Breast epithelium (tissue), 4 donors: ENCODE results near the gene LPIN3. TPM values are rescaled to one million over a fixed set of nuclear protein-coding genes. Genes with fewer than 3 reads are reported as not detected.

Experiments
- DNase-seq, 2 donors: peaks; one replicate each; pipeline ENCODE4 v3.0.0-alpha.2; 2019; ENCODE audit warnings: low spot score in 2 of 2
- H3K27ac ChIP-seq, 2 donors: fragments of 200-600 bp; sonication (generic) in 1 of 2; one replicate each; pipeline ENCODE4 v1.5.1; 2016 to 2019; ENCODE audit warnings: mild to moderate bottlenecking in 1 of 2
- H3K27me3 ChIP-seq, 2 donors: fragments of 200-600 bp; sonication (generic) in 1 of 2; one replicate each; pipeline versions ENCODE4 v1.5.1 to v1.6.0; 2017 to 2019; ENCODE audit warnings: control low read depth in 1 of 2, mild to moderate bottlenecking in 1 of 2
- H3K36me3 ChIP-seq: fragments of 200-600 bp; one replicate; pipeline ENCODE4 v1.5.1; 2019
- H3K4me1 ChIP-seq, 2 donors: fragments of 200-600 bp; sonication (generic); one replicate each; pipeline ENCODE4 v1.5.1; 2016 to 2019; ENCODE audit warnings: control low read depth in 1 of 2
- H3K4me3 ChIP-seq, 3 donors: fragments of 200-600 bp; sonication (generic); 1 replicate in 2 of 3; 2 replicates in 1 of 3; pipeline ENCODE4 v1.5.1; 2016 to 2019; ENCODE audit warnings: mild to moderate bottlenecking in 3 of 3, moderate library complexity in 2 of 3
- H3K9me3 ChIP-seq, 2 donors: fragments of 200-600 bp; sonication (generic) in 1 of 2; one replicate each; pipeline ENCODE4 v1.5.1; 2016 to 2019; ENCODE audit warnings: control low read depth in 1 of 2
- POLR2A ChIP-seq: fragments of 450-650 bp; IDR thresholded peaks from one replicate; pipeline ENCODE4 v1.6.1; 2016; ENCODE audit warnings: antibody characterized with exemption, mild to moderate bottlenecking, moderate library complexity
- POLR2AphosphoS5 ChIP-seq, 3 donors: sonication (generic); formaldehyde crosslinking; IDR thresholded peaks; one replicate each; pipeline ENCODE4 v1.6.1; 2017; ENCODE audit warnings: antibody characterized with exemption in 3 of 3
- intact Hi-C: fragments of 100-400 bp; cut with DNase I; formaldehyde crosslinking; loops from one replicate; pipeline ENCODE4 v1.15.1; 2023; ENCODE audit warnings: low total_unique reads
- total RNA-seq, 3 donors: library from RNA; depleted of rRNA; stranded (reverse); fragments of >200 nt; gene quantifications; one replicate each; pipeline ENCODE4 v1.1.0, GENCODE V29; 2016
- TF ChIP-seq, protein P1 (sequence below), 3 donors: fragments of 450-650 bp; IDR thresholded peaks; one replicate each; pipeline ENCODE4 v1.5.1; 2016 to 2017; ENCODE audit warnings: antibody characterized with exemption in 3 of 3, mild to moderate bottlenecking in 3 of 3, moderate library complexity in 3 of 3

LPIN3 gene
- total RNA-seq, 3 donors from 2014 or later = 20.8 to 43.2 (median 39.0) TPM

GRCh38 chr20:41329435-41330342 is 10.9 kb upstream of the LPIN3 start:
- peak in 1 of 2 donors; percentile 64 for DNase-seq
- Histone ChIP-seq H3K4me1 (peaks cover 0 to 10% of the 10 kb centered on the region in 2 donors), H3K36me3 (no peaks in the 10 kb centered on the region), H3K27ac (peak overlapping the region; percentile 73 to 88), H3K27me3 (no peaks in the 10 kb centered on the region), H3K4me3 (no peak overlapping the region), H3K9me3 (no peaks in the 10 kb centered on the region)
- intact Hi-C loops = no loop called here
- TF ChIP-seq POLR2AphosphoS5 (IDR thresholded peaks at IDR 0.05) = peak; percentile 66 to 85 (median 78)
- TF ChIP-seq, protein P1, sequence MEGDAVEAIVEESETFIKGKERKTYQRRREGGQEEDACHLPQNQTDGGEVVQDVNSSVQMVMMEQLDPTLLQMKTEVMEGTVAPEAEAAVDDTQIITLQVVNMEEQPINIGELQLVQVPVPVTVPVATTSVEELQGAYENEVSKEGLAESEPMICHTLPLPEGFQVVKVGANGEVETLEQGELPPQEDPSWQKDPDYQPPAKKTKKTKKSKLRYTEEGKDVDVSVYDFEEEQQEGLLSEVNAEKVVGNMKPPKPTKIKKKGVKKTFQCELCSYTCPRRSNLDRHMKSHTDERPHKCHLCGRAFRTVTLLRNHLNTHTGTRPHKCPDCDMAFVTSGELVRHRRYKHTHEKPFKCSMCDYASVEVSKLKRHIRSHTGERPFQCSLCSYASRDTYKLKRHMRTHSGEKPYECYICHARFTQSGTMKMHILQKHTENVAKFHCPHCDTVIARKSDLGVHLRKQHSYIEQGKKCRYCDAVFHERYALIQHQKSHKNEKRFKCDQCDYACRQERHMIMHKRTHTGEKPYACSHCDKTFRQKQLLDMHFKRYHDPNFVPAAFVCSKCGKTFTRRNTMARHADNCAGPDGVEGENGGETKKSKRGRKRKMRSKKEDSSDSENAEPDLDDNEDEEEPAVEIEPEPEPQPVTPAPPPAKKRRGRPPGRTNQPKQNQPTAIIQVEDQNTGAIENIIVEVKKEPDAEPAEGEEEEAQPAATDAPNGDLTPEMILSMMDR (IDR thresholded peaks at IDR 0.05) = no peak

GRCh38 chr20:41330343-41330720 is 10.3 kb upstream of the LPIN3 start:
- Histone ChIP-seq H3K9me3 (no peaks in the 10 kb centered on the region), H3K36me3 (no peaks in the 10 kb centered on the region), H3K27me3 (no peaks in the 10 kb centered on the region), H3K4me3 (no peak overlapping the region), H3K4me1 (peaks cover 3 to 17% of the 10 kb centered on the region in 2 donors), H3K27ac (peak overlapping the region in 1 of 2 donors; percentile 88)
- TF ChIP-seq POLR2AphosphoS5 (IDR thresholded peaks at IDR 0.05) (no peak), POLR2A (no peak)
- TF ChIP-seq, protein P1 (IDR thresholded peaks at IDR 0.05) = no peak
- DNase-seq = no peak
- intact Hi-C loops = no loop called here

GRCh38 chr20:41330941-41331340 is 9.7 kb upstream of the LPIN3 start:
- TF ChIP-seq POLR2AphosphoS5 (IDR thresholded peaks at IDR 0.05) = no peak
- TF ChIP-seq, protein P1 (IDR thresholded peaks at IDR 0.05) = no peak
- no peak for TF ChIP-seq POLR2A
- no peak overlapping the region for H3K27ac ChIP-seq
- no peaks in the 10 kb centered on the region for H3K27me3 ChIP-seq
- no peak overlapping the region for H3K4me3 ChIP-seq
- intact Hi-C loops = no loop called here
- H3K4me1 ChIP-seq = peaks cover 3 to 20% of the 10 kb centered on the region in 2 donors
- no peak for DNase-seq
- H3K9me3 ChIP-seq = no peaks in the 10 kb centered on the region
- no peaks in the 10 kb centered on the region for H3K36me3 ChIP-seq

DNA sequence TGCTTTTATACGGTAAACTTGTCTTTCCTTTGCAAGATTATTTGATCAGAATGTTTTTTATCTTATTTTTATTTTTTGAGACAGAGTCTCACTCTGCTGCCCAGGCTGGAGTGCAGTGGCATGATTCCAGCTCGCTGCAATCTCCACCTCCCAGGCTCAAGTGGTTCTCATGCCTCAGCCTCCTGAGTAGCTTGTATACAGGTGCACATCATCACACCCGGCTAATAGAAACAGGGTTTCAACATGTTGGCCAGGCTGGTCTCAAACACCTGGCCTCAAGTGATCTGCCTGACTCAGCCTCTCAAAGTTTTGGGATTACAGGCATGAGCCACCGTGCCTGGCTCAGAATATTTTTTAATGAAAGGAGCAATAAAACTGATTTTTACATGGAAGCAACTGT is 8.9 kb upstream of the LPIN3 start:
- DNase-seq = no peak

DNA sequence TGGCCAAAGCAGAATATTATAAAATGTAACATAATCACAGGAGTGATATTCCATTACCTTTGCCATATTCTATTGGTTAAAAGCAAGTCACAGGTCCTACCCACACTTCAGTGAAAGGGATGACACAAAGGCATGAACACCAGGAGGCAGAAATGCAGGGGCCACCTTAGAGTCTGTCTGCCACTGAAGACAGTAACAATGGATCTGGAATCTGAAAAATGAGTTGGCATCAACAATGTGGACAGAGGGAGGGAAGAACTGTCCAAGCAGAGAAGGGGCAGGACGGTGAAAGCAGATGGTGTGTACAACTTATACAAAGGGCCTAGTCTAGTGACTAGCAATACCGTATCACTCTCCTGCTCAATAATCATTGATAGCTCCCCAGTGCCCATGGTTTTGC is 6.6 kb upstream of the LPIN3 start:
- H3K9me3 ChIP-seq = no peaks in the 10 kb centered on the region
- H3K36me3 ChIP-seq = no peaks in the 10 kb centered on the region
- H3K27me3 ChIP-seq = no peaks in the 10 kb centered on the region
- TF ChIP-seq POLR2A (no peak), POLR2AphosphoS5 (IDR thresholded peaks at IDR 0.05) (no peak)
- TF ChIP-seq, protein P1 (IDR thresholded peaks at IDR 0.05) = no peak
- H3K4me1 ChIP-seq = peaks cover 3 to 18% of the 10 kb centered on the region in 2 donors
- H3K27ac ChIP-seq = peak overlapping the region; percentile 60 to 90
- no peak for DNase-seq
- H3K4me3 ChIP-seq = no peak overlapping the region
- intact Hi-C loops = no loop called here

More for the DNA sequence above, 8.9 kb upstream of the LPIN3 start:
- peaks cover 3 to 20% of the 10 kb centered on the region in 2 donors for H3K4me1 ChIP-seq
- no peaks in the 10 kb centered on the region for H3K9me3 ChIP-seq
- no peaks in the 10 kb centered on the region for H3K36me3 ChIP-seq
- no peak overlapping the region for H3K4me3 ChIP-seq
- H3K27ac ChIP-seq = no peak overlapping the region
- intact Hi-C loops = no loop called here
- TF ChIP-seq POLR2AphosphoS5 (IDR thresholded peaks at IDR 0.05) = no peak
- TF ChIP-seq POLR2A = no peak
- TF ChIP-seq, protein P1 (IDR thresholded peaks at IDR 0.05) = no peak
- H3K27me3 ChIP-seq = no peaks in the 10 kb centered on the region
